Measurements from ENCODE around the gene IL13RA1.

IL13RA1 gene

DNA sequence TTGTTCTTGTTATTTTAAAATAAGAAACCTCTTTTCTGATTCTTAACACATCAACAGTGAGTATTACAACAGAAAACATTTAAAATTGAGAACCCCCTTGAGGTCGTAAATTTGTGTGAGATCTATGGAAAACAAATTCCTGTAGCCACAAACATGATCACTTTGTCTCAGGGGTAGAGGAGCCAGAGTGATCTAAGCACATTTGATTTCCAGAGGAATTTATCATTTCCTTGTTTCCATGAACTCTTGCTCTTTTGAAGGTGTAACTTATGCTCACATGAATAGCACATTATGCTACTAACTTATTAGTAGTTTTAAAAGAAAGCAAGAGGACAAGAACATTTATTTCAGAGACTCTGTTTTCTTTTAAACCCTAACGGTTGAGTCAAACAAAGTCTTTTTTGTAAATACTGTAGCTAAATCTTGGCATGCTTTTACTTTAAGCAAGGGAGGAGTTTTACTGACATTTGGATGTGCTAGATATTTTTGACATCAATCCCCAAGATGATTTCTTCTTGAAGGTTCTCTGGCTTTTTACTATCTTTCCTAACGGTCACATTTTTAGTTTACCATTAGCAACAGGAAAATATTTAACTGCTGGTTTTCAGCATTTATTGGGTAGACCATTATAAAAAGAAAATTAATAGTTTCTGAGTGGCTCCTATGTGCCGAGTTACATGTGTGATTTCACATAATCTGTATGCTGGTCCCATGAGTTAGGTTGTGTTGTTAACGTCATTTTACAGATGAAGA lies 68.3 kb downstream of the IL13RA1 start:
- TF ChIP-seq, protein P1, sequence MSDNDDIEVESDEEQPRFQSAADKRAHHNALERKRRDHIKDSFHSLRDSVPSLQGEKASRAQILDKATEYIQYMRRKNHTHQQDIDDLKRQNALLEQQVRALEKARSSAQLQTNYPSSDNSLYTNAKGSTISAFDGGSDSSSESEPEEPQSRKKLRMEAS (IDR thresholded peaks at IDR 0.05): no peak
- TF ChIP-seq, protein P2, sequence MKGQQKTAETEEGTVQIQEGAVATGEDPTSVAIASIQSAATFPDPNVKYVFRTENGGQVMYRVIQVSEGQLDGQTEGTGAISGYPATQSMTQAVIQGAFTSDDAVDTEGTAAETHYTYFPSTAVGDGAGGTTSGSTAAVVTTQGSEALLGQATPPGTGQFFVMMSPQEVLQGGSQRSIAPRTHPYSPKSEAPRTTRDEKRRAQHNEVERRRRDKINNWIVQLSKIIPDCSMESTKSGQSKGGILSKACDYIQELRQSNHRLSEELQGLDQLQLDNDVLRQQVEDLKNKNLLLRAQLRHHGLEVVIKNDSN (IDR thresholded peaks at IDR 0.05): no peak
- no peak for TF ChIP-seq NFIC (IDR thresholded peaks at IDR 0.05)
- TF ChIP-seq RAD21 (IDR thresholded peaks at IDR 0.05; ENCODE audit: low read depth): no peak
- no peak for TF ChIP-seq EP300 (IDR thresholded peaks at IDR 0.05; ENCODE audit: borderline replicate concordance)
- TF ChIP-seq EGR1 (IDR thresholded peaks at IDR 0.05): no peak
- TF ChIP-seq YY1 (IDR thresholded peaks at IDR 0.05; ENCODE audit: low read depth): no peak
- no peak for TF ChIP-seq FOXM1 (IDR thresholded peaks at IDR 0.05; ENCODE audit: borderline replicate concordance, low read depth)
- TF ChIP-seq ZBTB7A (IDR thresholded peaks at IDR 0.05; ENCODE audit: low read depth): no peak
- no peak for TF ChIP-seq TCF12 (IDR thresholded peaks at IDR 0.05; ENCODE audit: low read depth)
- no peak for TF ChIP-seq TAF1 (IDR thresholded peaks at IDR 0.05; ENCODE audit: low read depth)
- TF ChIP-seq TEAD4 (IDR thresholded peaks at IDR 0.05): no peak

DNA sequence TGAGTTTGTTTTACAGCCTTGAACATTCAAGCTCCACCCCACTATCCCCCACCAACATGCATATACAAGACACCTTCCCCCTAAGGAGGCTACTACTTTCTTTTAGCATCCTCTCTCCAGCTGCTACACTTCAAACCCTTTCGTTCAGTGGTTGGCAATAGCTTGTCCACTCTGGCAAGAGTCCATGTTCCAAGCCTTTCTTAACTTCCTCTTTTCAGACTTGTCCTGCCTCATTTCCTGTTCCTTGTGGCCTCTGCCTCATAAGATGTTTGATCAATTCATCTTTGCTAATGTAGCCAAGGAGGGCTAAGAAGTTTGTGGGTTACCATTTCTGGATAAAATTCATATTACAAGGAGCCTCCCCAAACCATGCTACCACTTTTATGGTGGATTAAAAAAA lies 75.5 kb downstream of the IL13RA1 start:
- TF ChIP-seq CREB1 (IDR thresholded peaks at IDR 0.05; ENCODE audit: low read depth) (no peak), FOXM1 (IDR thresholded peaks at IDR 0.05; ENCODE audit: borderline replicate concordance, low read depth) (no peak), ZBTB7A (IDR thresholded peaks at IDR 0.05; ENCODE audit: low read depth) (no peak), TEAD4 (IDR thresholded peaks at IDR 0.05) (no peak), EGR1 (IDR thresholded peaks at IDR 0.05) (no peak), TCF12 (IDR thresholded peaks at IDR 0.05; ENCODE audit: low read depth) (no peak), TAF1 (IDR thresholded peaks at IDR 0.05; ENCODE audit: low read depth) (no peak), NFIC (IDR thresholded peaks at IDR 0.05) (no peak), CEBPB (IDR thresholded peaks at IDR 0.05) (no peak), EP300 (IDR thresholded peaks at IDR 0.05; ENCODE audit: borderline replicate concordance) (no peak), YY1 (IDR thresholded peaks at IDR 0.05; ENCODE audit: low read depth) (no peak), RAD21 (IDR thresholded peaks at IDR 0.05; ENCODE audit: low read depth) (no peak)
- TF ChIP-seq, protein P3, sequence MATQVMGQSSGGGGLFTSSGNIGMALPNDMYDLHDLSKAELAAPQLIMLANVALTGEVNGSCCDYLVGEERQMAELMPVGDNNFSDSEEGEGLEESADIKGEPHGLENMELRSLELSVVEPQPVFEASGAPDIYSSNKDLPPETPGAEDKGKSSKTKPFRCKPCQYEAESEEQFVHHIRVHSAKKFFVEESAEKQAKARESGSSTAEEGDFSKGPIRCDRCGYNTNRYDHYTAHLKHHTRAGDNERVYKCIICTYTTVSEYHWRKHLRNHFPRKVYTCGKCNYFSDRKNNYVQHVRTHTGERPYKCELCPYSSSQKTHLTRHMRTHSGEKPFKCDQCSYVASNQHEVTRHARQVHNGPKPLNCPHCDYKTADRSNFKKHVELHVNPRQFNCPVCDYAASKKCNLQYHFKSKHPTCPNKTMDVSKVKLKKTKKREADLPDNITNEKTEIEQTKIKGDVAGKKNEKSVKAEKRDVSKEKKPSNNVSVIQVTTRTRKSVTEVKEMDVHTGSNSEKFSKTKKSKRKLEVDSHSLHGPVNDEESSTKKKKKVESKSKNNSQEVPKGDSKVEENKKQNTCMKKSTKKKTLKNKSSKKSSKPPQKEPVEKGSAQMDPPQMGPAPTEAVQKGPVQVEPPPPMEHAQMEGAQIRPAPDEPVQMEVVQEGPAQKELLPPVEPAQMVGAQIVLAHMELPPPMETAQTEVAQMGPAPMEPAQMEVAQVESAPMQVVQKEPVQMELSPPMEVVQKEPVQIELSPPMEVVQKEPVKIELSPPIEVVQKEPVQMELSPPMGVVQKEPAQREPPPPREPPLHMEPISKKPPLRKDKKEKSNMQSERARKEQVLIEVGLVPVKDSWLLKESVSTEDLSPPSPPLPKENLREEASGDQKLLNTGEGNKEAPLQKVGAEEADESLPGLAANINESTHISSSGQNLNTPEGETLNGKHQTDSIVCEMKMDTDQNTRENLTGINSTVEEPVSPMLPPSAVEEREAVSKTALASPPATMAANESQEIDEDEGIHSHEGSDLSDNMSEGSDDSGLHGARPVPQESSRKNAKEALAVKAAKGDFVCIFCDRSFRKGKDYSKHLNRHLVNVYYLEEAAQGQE (IDR thresholded peaks at IDR 0.05; ENCODE audit: low read depth): no peak
- TF ChIP-seq, protein P2 (IDR thresholded peaks at IDR 0.05): no peak
- TF ChIP-seq, protein P1 (IDR thresholded peaks at IDR 0.05): no peak

DNA sequence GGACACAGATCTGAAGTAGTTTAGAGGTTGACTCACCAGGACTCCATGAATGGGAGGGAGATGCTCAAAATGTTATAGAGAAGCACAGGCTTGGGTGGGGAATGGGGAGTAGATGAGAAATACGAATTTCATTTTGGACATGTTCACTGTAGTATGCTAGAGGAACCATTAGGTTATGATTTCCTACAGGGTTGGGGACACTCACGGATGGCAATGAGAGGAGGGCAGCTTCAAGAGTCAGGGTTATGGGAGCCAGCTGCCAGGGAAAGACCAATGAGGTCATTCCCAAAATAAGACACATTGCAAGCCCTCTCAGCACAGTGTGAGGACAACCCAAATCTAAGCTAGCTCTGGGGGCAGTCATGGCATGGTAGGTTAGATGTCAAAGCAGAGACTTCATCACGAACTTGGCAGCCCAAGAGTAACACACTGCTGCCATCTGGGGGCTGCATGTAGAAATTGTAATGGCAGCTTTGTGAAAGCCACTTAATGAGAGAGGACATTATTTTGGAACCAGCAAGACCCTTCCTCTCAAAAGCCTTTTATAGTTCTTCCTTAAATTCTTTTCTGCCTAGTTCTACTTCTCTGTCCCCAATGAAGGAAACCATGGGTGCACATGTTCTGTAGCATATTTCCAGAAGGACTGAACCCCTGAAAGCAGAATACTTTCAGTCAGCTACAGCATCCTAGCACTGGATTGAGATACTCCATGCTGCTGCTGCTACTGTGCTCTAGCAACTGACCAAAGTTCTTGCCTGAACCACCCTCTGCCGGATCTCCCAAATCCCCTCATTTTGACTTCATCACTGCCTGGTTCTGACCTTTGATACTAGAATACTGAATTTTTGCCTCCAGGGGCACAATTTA lies 80.0 kb downstream of the IL13RA1 start:
- no peak for TF ChIP-seq EP300 (IDR thresholded peaks at IDR 0.05; ENCODE audit: borderline replicate concordance)
- 0 out of 2 replicates have a peak, but pooled peaks have one; percentile 23 for TF ChIP-seq YY1 (IDR thresholded peaks at IDR 0.05; ENCODE audit: low read depth)
- TF ChIP-seq RAD21 (IDR thresholded peaks at IDR 0.05; ENCODE audit: low read depth): peak; percentile 87
- no peak for TF ChIP-seq TEAD4 (IDR thresholded peaks at IDR 0.05)
- no peak for TF ChIP-seq CREB1 (IDR thresholded peaks at IDR 0.05; ENCODE audit: low read depth)

DNA sequence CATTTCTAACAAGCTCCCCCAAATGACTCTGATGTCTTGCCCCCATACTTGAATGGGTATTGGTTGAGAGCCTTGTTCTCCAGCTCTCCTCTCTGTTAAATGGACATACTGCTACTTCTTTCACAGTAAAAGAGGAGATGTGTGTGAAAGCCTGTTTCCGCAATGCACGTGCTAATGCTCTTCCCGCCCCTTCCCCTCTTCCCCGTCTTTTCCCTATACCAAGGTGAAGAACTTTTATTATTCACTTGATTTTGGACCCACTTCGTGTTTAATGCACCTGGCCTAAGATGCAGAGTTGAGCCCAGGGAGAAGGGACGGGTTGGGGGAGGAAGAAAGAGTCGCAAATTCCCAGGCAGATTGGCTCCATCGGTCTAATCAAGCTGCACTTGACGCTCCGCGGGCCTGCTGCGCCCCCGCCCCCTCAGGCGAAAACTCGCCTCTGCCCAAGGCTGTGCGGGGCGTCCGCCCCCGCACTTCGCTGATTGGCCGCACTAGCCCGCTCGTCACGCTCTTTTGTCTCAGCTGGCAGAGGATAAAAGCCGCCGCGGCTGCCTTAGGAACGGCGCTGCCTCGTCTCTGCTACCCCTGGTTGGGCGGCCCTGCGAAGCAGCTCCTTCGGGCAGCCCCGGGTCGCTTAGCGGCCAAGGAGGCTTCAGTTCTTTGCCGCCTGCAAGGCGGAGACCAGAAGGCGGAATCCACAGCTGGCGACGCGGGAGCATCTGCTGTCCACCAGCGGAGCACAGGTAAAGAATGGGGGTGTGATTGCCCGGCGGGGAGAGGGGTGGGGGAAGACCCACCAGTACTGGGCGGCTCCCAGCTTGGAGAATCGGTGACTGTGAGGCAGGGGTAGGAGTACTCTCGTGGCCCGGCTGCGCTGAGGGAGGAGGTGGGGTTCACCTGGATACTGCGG lies 96.1 kb downstream of the IL13RA1 start, which contains the start of gene ZCCHC12:
Gene ZCCHC12 (plus strand): TSS at position 562 of the 910 bp plus-strand sequence. CDS start 1,421 bp downstream, outside the sequence.
- TF ChIP-seq NFIC (IDR thresholded peaks at IDR 0.05) (peak; percentile 51), EGR1 (IDR thresholded peaks at IDR 0.05) (peak; percentile 98), EP300 (IDR thresholded peaks at IDR 0.05; ENCODE audit: borderline replicate concordance) (no peak), RAD21 (IDR thresholded peaks at IDR 0.05; ENCODE audit: low read depth) (no peak)
- TF ChIP-seq, protein P1 (IDR thresholded peaks at IDR 0.05): peak; percentile 50

DNA sequence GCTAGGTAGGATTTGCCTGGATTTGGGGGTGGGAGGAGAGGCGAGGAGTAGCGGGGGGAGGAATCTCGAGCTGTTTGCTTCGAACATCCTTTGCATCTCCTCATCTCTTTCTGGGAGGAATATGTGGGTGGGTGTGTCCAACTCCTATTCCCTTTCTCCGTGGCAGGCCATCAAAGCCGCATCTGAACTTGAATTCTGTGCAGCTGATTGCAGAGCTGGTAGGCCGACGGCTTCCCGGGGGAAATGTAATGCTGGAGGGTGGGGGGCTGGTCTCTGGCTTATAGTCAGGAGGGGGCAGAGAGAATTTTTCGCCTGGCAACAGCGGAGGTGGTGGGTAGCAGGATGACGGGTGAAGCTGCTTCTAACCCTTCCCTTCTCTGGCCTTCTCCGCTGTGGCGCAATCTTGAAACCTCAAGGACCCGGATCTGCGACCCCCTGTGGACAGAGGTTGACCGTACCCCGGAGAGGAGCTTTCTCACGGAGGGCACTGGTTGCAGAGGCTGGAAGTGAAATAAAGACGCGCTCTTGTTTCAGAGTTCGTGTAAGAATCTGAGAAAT lies 96.8 kb downstream of the IL13RA1 start:
- TF ChIP-seq FOXM1 (IDR thresholded peaks at IDR 0.05; ENCODE audit: borderline replicate concordance, low read depth) (no peak), CREB1 (IDR thresholded peaks at IDR 0.05; ENCODE audit: low read depth) (no peak), EGR1 (IDR thresholded peaks at IDR 0.05) (no peak), ZBTB7A (IDR thresholded peaks at IDR 0.05; ENCODE audit: low read depth) (no peak), NFIC (IDR thresholded peaks at IDR 0.05) (no peak), TCF12 (IDR thresholded peaks at IDR 0.05; ENCODE audit: low read depth) (no peak), YY1 (IDR thresholded peaks at IDR 0.05; ENCODE audit: low read depth) (no peak), RAD21 (IDR thresholded peaks at IDR 0.05; ENCODE audit: low read depth) (no peak), CEBPB (IDR thresholded peaks at IDR 0.05) (no peak), TEAD4 (IDR thresholded peaks at IDR 0.05) (no peak), TAF1 (IDR thresholded peaks at IDR 0.05; ENCODE audit: low read depth) (no peak), EP300 (IDR thresholded peaks at IDR 0.05; ENCODE audit: borderline replicate concordance) (no peak)
- TF ChIP-seq, protein P3 (IDR thresholded peaks at IDR 0.05; ENCODE audit: low read depth): no peak
- TF ChIP-seq, protein P1 (IDR thresholded peaks at IDR 0.05): no peak
- TF ChIP-seq, protein P2 (IDR thresholded peaks at IDR 0.05): no peak
